Measurements from ENCODE around the gene SUGP2.
"Not testable (repeated sequence)": the region's sequence is repeated elsewhere in the genome, so short reads cannot be mapped to it uniquely, and the experiment has no call there.

DNA sequence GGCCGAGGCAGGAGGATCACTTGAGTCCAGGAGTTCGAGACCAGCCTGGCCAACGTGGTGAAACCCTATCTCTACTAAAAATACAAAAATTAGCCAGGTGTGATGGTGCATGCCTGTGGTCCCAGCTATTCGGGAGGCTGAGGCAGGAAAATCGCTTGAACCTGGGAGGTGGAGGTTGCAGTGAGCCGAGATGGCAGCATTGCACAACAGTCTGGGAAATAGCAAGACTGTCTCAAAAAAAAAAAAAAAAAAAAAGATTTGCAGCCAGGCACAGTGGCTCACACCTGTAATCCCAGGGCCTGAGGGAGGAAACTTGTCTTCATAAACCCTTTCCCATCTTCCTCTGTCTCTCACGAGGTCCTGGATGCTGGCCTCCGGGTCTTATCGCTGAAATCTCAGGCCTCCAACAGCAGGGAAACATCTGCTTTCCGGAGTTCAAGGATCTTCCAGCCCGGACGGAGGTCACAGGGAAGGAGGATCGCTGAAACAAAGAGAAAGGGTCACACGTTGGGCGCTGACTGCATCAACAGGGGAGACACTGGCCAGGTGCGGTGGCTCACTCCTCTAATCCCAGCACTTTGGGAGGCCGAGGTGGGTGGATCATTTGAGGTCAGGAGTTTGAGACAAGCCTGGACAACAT is 80.8 kb downstream of the SUGP2 start:
- TF ChIP-seq POLR2AphosphoS5, POLR2A (IDR thresholded peaks at IDR 0.05): not testable (repeated sequence)
